Panc1 (cell line): ENCODE measurements around the gene MEAF6. TPM values are rescaled to one million over a fixed set of nuclear protein-coding genes. Genes with fewer than 3 reads are reported as not detected.
"Not testable (repeated sequence)": the region's sequence is repeated elsewhere in the genome, so short reads cannot be mapped to it uniquely, and the experiment has no call there.

Source experiments
- ATAC-seq: fragments of 200-7000 bp; cut with Tn5 transposase; 2 replicates; pipeline ENCODE4 v1.9.1; 2020; ENCODE audit warnings: mild to moderate bottlenecking, moderate library complexity
- BruUV-seq: library from RNA; stranded (reverse); fragments of 400-500 nt; replicated peaks from 2 replicates; lab custom pipeline; 2021; lab: Mats Ljungman, UMichigan
- CTCF ChIA-PET: fragments of 300-600 bp; sonication (Branson Sonifier 250); formaldehyde crosslinking; loops from one replicate; lab custom pipeline; 2022; ENCODE audit warnings: antibody characterized with exemption; lab: Charles Lee
- POLR2A ChIA-PET: fragments of 300-600 bp; sonication (Branson Sonifier 250); formaldehyde crosslinking; loops from one replicate; lab custom pipeline; 2022; ENCODE audit warnings: antibody characterized with exemption; lab: Charles Lee
- DNase-seq: peaks from one replicate; pipeline ENCODE4 v3.0.0-alpha.2; 2010; ENCODE audit warnings: low read depth, low spot score
- H3K27ac ChIP-seq: 2 replicates; pipeline ENCODE4 v1.5.1; 2011; ENCODE audit warnings: mild to moderate bottlenecking, low read length, inconsistent platforms
- H3K27me3 ChIP-seq: fragments of 200-500 bp; sonication (Bioruptor generic); 2 replicates; pipeline ENCODE4 v1.6.0; 2014; ENCODE audit warnings: low read length, inconsistent platforms; ENCODE audit not compliant: control insufficient read depth, insufficient read depth
- H3K36me3 ChIP-seq: fragments of 200-500 bp; sonication (Bioruptor generic); 2 replicates; pipeline ENCODE4 v1.5.1; 2014; ENCODE audit warnings: inconsistent platforms, mild to moderate bottlenecking, low read length, moderate library complexity; ENCODE audit not compliant: control insufficient read depth, insufficient read depth
- H3K4me1 ChIP-seq: 2 replicates; pipeline ENCODE4 v1.5.1; 2011; ENCODE audit warnings: inconsistent platforms, mild to moderate bottlenecking, low read length, moderate library complexity; ENCODE audit not compliant: control insufficient read depth, insufficient read depth
- H3K4me3 ChIP-seq, 2 experiments: 2 replicates each; pipeline ENCODE4 v1.5.1; 2011 to 2012; ENCODE audit warnings: low read depth in 2 of 2, low read length in 2 of 2, mild to moderate bottlenecking in 2 of 2, inconsistent platforms in 1 of 2, moderate library complexity in 1 of 2
- H3K9me3 ChIP-seq: fragments of 200-500 bp; sonication (Bioruptor generic); 2 replicates; pipeline ENCODE4 v1.5.1; 2014; ENCODE audit warnings: low read depth, mild to moderate bottlenecking, inconsistent platforms, low read length, moderate library complexity; ENCODE audit not compliant: control insufficient read depth, insufficient read depth
- POLR2AphosphoS5 ChIP-seq: IDR thresholded peaks from 2 replicates; pipeline ENCODE4 v1.6.1; 2012; ENCODE audit warnings: mild to moderate bottlenecking, low read depth, low read length, moderate library complexity
- SIN3A ChIP-seq: IDR thresholded peaks from 2 replicates; pipeline ENCODE4 v1.6.1; 2012; ENCODE audit warnings: low read depth, mild to moderate bottlenecking, low read length, moderate library complexity, borderline replicate concordance; ENCODE audit not compliant: insufficient read depth
- TCF7L2 ChIP-seq: IDR thresholded peaks from 2 replicates; pipeline ENCODE4 v1.6.1; 2011; ENCODE audit warnings: mild to moderate bottlenecking, low read depth, low read length, inconsistent platforms
- in situ Hi-C: cut with HindIII; loops from 2 replicates; pipeline ENCODE4 v1.10.0; 2016; ENCODE audit warnings: low sequenced_read_pairs, low pct_unique_long_range_greater_than_20kb
- intact Hi-C: fragments of 100-400 bp; cut with micrococcal nuclease; formaldehyde crosslinking; loops from one replicate; pipeline ENCODE4 v1.10.0; 2022; ENCODE audit not compliant: unreplicated experiment
- total RNA-seq: library from RNA; stranded (reverse); gene quantifications from one replicate; pipeline ENCODE4 v1.2.1, GENCODE V29; 2021; ENCODE audit not compliant: unreplicated experiment
- TF ChIP-seq, protein P1 (sequence below), 2 experiments: IDR thresholded peaks; 2 replicates each; pipeline ENCODE4 v1.6.1; 2011 to 2012; ENCODE audit warnings: low read depth in 2 of 2, control low read depth in 1 of 2, low read length in 1 of 2, mild to moderate bottlenecking in 1 of 2, moderate library complexity in 1 of 2; ENCODE audit not compliant: insufficient read depth in 1 of 2
- TF ChIP-seq, protein P2 (sequence below): fragments of 450-650 bp; IDR thresholded peaks from 2 replicates; pipeline ENCODE4 v1.5.1; 2017; ENCODE audit warnings: mild to moderate bottlenecking

Gene MEAF6
- total RNA-seq, 1 experiment from 2014 or later: 50.0 TPM

DNA sequence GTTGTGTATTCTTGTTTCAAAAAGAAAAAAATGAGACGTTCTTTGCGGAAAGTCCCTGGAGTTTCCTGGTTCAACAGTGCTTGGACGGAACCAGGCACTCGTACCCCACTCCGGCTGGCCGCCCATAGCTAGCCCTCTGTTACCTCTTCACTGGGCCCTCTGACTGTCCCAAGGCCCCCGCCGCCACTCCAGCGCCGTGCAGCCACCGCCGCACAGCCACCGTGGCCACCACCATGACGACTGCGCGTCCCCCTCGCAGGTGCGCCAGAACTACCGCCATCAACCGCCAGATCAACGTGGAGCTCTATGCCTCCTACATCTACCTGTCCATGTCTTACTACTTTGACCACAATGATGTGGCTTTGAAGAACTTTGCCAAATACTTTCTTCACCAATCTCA, 30.0 kb upstream of the MEAF6 start:
- Histone ChIP-seq H3K27me3 (no peaks in the 10 kb centered on the region), H3K27ac (no peak overlapping the region), H3K4me1 (no peaks in the 10 kb centered on the region), H3K9me3 (no peaks in the 10 kb centered on the region), H3K36me3 (peaks cover 10% of the 10 kb centered on the region), H3K4me3 (no peak overlapping the region)
- no peak for DNase-seq
- in situ Hi-C loops: no loop called here
- no peak for ATAC-seq
- intact Hi-C loops: no loop called here
- CTCF ChIA-PET: no interaction called here
- POLR2A ChIA-PET: no interaction called here
- no TSS peak for BruUV-seq
- TF ChIP-seq TCF7L2 (no peak), SIN3A (no peak), POLR2AphosphoS5 (no peak)
- TF ChIP-seq, protein P1, sequence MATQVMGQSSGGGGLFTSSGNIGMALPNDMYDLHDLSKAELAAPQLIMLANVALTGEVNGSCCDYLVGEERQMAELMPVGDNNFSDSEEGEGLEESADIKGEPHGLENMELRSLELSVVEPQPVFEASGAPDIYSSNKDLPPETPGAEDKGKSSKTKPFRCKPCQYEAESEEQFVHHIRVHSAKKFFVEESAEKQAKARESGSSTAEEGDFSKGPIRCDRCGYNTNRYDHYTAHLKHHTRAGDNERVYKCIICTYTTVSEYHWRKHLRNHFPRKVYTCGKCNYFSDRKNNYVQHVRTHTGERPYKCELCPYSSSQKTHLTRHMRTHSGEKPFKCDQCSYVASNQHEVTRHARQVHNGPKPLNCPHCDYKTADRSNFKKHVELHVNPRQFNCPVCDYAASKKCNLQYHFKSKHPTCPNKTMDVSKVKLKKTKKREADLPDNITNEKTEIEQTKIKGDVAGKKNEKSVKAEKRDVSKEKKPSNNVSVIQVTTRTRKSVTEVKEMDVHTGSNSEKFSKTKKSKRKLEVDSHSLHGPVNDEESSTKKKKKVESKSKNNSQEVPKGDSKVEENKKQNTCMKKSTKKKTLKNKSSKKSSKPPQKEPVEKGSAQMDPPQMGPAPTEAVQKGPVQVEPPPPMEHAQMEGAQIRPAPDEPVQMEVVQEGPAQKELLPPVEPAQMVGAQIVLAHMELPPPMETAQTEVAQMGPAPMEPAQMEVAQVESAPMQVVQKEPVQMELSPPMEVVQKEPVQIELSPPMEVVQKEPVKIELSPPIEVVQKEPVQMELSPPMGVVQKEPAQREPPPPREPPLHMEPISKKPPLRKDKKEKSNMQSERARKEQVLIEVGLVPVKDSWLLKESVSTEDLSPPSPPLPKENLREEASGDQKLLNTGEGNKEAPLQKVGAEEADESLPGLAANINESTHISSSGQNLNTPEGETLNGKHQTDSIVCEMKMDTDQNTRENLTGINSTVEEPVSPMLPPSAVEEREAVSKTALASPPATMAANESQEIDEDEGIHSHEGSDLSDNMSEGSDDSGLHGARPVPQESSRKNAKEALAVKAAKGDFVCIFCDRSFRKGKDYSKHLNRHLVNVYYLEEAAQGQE (IDR thresholded peaks at IDR 0.05; ENCODE audit: insufficient read depth in 1 of 2, low read depth in 2 of 2, low read length in 1 of 2): no peak
- TF ChIP-seq, protein P2, sequence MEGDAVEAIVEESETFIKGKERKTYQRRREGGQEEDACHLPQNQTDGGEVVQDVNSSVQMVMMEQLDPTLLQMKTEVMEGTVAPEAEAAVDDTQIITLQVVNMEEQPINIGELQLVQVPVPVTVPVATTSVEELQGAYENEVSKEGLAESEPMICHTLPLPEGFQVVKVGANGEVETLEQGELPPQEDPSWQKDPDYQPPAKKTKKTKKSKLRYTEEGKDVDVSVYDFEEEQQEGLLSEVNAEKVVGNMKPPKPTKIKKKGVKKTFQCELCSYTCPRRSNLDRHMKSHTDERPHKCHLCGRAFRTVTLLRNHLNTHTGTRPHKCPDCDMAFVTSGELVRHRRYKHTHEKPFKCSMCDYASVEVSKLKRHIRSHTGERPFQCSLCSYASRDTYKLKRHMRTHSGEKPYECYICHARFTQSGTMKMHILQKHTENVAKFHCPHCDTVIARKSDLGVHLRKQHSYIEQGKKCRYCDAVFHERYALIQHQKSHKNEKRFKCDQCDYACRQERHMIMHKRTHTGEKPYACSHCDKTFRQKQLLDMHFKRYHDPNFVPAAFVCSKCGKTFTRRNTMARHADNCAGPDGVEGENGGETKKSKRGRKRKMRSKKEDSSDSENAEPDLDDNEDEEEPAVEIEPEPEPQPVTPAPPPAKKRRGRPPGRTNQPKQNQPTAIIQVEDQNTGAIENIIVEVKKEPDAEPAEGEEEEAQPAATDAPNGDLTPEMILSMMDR: no peak

DNA sequence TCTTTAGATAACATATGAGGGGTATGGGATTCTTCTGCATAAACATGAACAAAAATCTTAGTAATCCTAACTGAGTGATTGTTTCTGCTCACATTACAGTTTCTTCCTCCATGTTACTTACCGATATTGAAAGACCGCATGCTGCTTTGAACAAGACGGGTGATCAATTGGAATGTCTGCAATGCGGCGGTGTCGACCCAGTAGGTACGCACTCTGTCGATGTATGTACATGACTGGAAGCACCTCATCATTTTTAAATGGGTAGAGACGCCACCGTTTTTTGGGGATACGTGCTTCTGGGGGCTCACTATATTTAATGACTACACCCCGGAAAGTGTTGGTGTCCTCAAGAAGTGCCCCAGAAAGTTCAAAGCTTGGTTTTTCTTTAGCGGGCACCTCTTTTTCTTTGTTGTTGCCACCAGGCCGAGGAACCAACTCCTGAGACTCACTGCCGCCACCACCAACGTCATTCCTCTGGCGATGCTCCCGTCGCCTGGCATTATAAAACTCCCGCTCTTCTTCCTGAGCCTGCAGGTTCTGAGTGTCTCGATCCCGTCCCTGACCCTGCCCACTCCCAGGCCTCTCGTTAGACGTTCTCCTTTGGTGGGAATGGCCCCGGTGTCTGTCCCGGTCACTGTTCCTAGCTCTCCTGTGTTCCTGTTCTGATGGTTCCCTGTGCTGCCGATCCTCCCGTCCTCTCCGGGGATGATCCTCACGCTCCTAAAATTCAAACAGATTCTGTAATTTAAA, 25.6 kb upstream of the MEAF6 start:
- CTCF ChIA-PET: no interaction called here
- no peak for ATAC-seq
- BruUV-seq: no TSS peak
- Histone ChIP-seq H3K36me3 (peaks cover 15% of the 10 kb centered on the region), H3K27ac (no peak overlapping the region), H3K9me3 (no peaks in the 10 kb centered on the region), H3K4me3 (no peak overlapping the region), H3K27me3 (no peaks in the 10 kb centered on the region), H3K4me1 (no peaks in the 10 kb centered on the region)
- TF ChIP-seq, protein P1 (IDR thresholded peaks at IDR 0.05; ENCODE audit: insufficient read depth in 1 of 2, low read depth in 2 of 2, low read length in 1 of 2): no peak
- TF ChIP-seq TCF7L2 (no peak), POLR2AphosphoS5 (no peak)
- TF ChIP-seq, protein P2: no peak
- intact Hi-C loops (no loop called here), in situ Hi-C loops (no loop called here)
- POLR2A ChIA-PET: no interaction called here
- no peak for DNase-seq

DNA sequence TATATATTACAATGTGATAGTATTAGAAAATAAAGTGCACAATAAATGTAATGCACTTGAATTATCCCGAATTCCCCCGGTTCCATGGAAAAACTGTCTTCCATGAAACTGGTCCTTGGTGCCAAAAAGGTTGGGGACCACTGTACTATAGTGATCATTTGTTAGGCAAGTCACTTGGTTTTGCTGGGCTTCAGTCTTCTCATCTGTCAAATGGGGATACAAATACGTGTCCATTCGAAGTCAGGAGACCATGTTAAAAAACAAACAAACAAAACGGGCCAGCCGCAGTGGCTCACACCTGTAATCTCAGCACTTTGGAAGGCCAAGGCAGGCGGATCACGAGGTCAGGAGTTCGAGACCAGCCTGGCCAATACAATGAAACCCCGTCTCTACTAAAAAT, 24.6 kb upstream of the MEAF6 start:
- H3K9me3 ChIP-seq, H3K27ac ChIP-seq, intact Hi-C loops, H3K4me1 ChIP-seq, BruUV-seq, H3K4me3 ChIP-seq, DNase-seq, in situ Hi-C loops, ATAC-seq, H3K27me3 ChIP-seq: not testable (repeated sequence)
- H3K36me3 ChIP-seq: peaks cover 15% of the 10 kb centered on the region
- CTCF ChIA-PET: interaction anchor here (0.6 kb wide), 1 partner anchor 1656 kb away, joined by 6 read pairs; the partner anchor contains the start of gene AGO1
- POLR2A ChIA-PET: interaction anchor here (0.7 kb wide), 1 partner anchor 43 kb away, joined by 6 read pairs; no protein-coding TSS in a partner anchor
